ENCODE measurements around the gene ITGAL. TPM values are rescaled to one million over a fixed set of nuclear protein-coding genes. Genes with fewer than 3 reads are reported as not detected.

ITGAL gene
- total and polyA plus RNA-seq, 2 donors (not counting 3 experiments of a cell fraction or from before 2014, with no cell fraction given), result not detected

- BruUV-seq (replicated peaks), result no TSS peak
- no peak overlapping the region for H3K4me3 ChIP-seq (replicated peaks in 1 of 3; ENCODE audit: insufficient read depth in 1 of 3, low read depth in 1 of 3, low read length in 3 of 3)
- intact Hi-C loops (cut with micrococcal nuclease) (no loop called here), dilution Hi-C loops (cut with MboI; ENCODE audit: extremely low pct_ligation_motif_present, low sequenced_read_pairs) (no loop called here)
- no peaks in the 10 kb centered on the region for H4K20me1 ChIP-seq (replicated peaks; ENCODE audit: control insufficient read depth, extremely low read depth, insufficient read depth, low read length)
- peaks cover 8% of the 10 kb centered on the region for H3K4me1 ChIP-seq (ENCODE audit: control insufficient read depth, extremely low read depth, insufficient read depth, low read length)
- ChIA-PET POLR2A (no interaction called here), CTCF (interaction anchor here (1.3 kb wide), 1 partner anchor 17 kb away, joined by 3 read pairs; no protein-coding TSS in a partner anchor)
- TF ChIP-seq EZH2 (IDR thresholded peaks at IDR 0.05; ENCODE audit: borderline replicate concordance, low read depth, low read length, severe bottlenecking) (no peak), FOS (IDR thresholded peaks at IDR 0.05; ENCODE audit: borderline replicate concordance, insufficient read depth, low read length) (no peak), POLR2A (IDR thresholded peaks at IDR 0.05; ENCODE audit: low read depth, low read length) (no peak), MYC (IDR thresholded peaks at IDR 0.05; ENCODE audit: low read depth, low read length) (no peak), MAX (IDR thresholded peaks at IDR 0.05; ENCODE audit: insufficient read depth, insufficient read length) (no peak), CTCF (IDR thresholded peaks at IDR 0.05; ENCODE audit: extremely low read depth in 1 of 2, insufficient read depth in 1 of 2, low read depth in 1 of 2, low read length in 2 of 2) (no peak)
- peaks cover 3 to 9% of the 10 kb centered on the region in 2 experiments for H3K36me3 ChIP-seq (ENCODE audit: control insufficient read depth in 2 of 2, extremely low read depth in 1 of 2, insufficient read depth in 2 of 2, low read length in 2 of 2)
- DNase-seq (ENCODE audit: low read depth, low spot score), result no peak
- FAIRE-seq, result no peak
- H2AFZ ChIP-seq (ENCODE audit: low read depth, low read length), result no peak overlapping the region
- H3K9ac ChIP-seq (replicated peaks; ENCODE audit: extremely low read depth, insufficient read depth, low read length), result no peak overlapping the region
- no peaks in the 10 kb centered on the region for H3K27me3 ChIP-seq (ENCODE audit: control insufficient read depth in 2 of 2, insufficient read depth in 2 of 2, low read length in 2 of 2)
- H3K27ac ChIP-seq (ENCODE audit: insufficient read depth, low read depth, low read length), result no peak overlapping the region
- H3K79me2 ChIP-seq (ENCODE audit: control insufficient read depth, insufficient read depth, low read length), result peaks cover 23% of the 10 kb centered on the region
- no peak overlapping the region for H3K4me2 ChIP-seq (ENCODE audit: insufficient read depth, low read length)
- no peaks in the 10 kb centered on the region for H3K9me3 ChIP-seq (replicated peaks; ENCODE audit: control insufficient read depth, insufficient read depth, low read length)
- no peaks in the 10 kb centered on the region for H3K9me1 ChIP-seq (replicated peaks; ENCODE audit: control insufficient read depth, extremely low read depth, insufficient read depth, low read length)
These were observed 80.4 kb downstream of the ITGAL start for GRCh38 chr16:30552956-30553355.

Measured in endothelial cell of umbilical vein (primary cell).